Stimulated activated CD8-positive, alpha-beta memory T cell treated with anti-CD3 and anti-CD28 coated beads, Interleukin-12 subunit alpha, Interleukin-12 subunit beta, amount 100 ng/mL, for 24 hours (primary cell): Measurements from ENCODE around the gene MYF5.

Source experiments
- DNase-seq: peaks from one replicate; pipeline ENCODE4 v3.0.0-alpha.2; 2020; ENCODE audit errors: extremely low read depth

The MYF5 gene

GRCh38 chr12:80707830-80708258, 8.9 kb upstream of the MYF5 start:
- no peak for DNase-seq

- no peak for DNase-seq
Measured at GRCh38 chr12:80708259-80708974, 8.3 kb upstream of the MYF5 start.

- no peak for DNase-seq
Measured at GRCh38 chr12:80708975-80709328, 7.8 kb upstream of the MYF5 start.

GRCh38 chr12:80709811-80710726, 6.6 kb upstream of the MYF5 start:
- no peak for DNase-seq

- no peak for DNase-seq
Measured at GRCh38 chr12:80710727-80711449, 5.8 kb upstream of the MYF5 start.

- no peak for DNase-seq
Measured at GRCh38 chr12:80711866-80712265, 4.8 kb upstream of the MYF5 start.

GRCh38 chr12:80712866-80713265, 3.8 kb upstream of the MYF5 start:
- DNase-seq: no peak

- DNase-seq: no peak
Measured at GRCh38 chr12:80713419-80713818, 3.3 kb upstream of the MYF5 start.

GRCh38 chr12:80714055-80714454, 2.7 kb upstream of the MYF5 start:
- no peak for DNase-seq

- DNase-seq: no peak
Measured at GRCh38 chr12:80714846-80715245, 1.9 kb upstream of the MYF5 start.

GRCh38 chr12:80715713-80716249, 931 bp upstream of the MYF5 start:
- DNase-seq: no peak

GRCh38 chr12:80717856-80718255, 1.1 kb downstream of the MYF5 start:
- DNase-seq: no peak

GRCh38 chr12:80720516-80720915, 3.8 kb downstream of the MYF5 start:
- no peak for DNase-seq

- DNase-seq: no peak
Measured at GRCh38 chr12:80721326-80721725, 4.6 kb downstream of the MYF5 start.

- DNase-seq: no peak
Measured at GRCh38 chr12:80745851-80746505, 29.3 kb downstream of the MYF5 start.

- DNase-seq: no peak
Measured at GRCh38 chr12:80747800-80748199, 31.1 kb downstream of the MYF5 start.

- no peak for DNase-seq
Measured at GRCh38 chr12:80749456-80749855, 32.7 kb downstream of the MYF5 start.

- DNase-seq: no peak
Measured at GRCh38 chr12:80752464-80752863, 35.8 kb downstream of the MYF5 start.

GRCh38 chr12:80754274-80754673, 37.6 kb downstream of the MYF5 start:
- no peak for DNase-seq

- no peak for DNase-seq
Measured at GRCh38 chr12:80756875-80757274, 40.2 kb downstream of the MYF5 start.

- no peak for DNase-seq
Measured at GRCh38 chr12:80761838-80762237, 45.1 kb downstream of the MYF5 start.

- no peak for DNase-seq
Measured at GRCh38 chr12:80763874-80764273, 47.2 kb downstream of the MYF5 start.
